GM21528 (cell line): ENCODE data around the gene HES5.

ENCODE experiments used
- ATAC-seq: cut with Tn5 transposase; IDR thresholded peaks from one replicate; pipeline ENCODE4 v1.9.1; 2021; ENCODE audit warnings: mild to moderate bottlenecking, moderate library complexity; ENCODE audit not compliant: unreplicated experiment, low FRiP score

HES5 gene

DNA sequence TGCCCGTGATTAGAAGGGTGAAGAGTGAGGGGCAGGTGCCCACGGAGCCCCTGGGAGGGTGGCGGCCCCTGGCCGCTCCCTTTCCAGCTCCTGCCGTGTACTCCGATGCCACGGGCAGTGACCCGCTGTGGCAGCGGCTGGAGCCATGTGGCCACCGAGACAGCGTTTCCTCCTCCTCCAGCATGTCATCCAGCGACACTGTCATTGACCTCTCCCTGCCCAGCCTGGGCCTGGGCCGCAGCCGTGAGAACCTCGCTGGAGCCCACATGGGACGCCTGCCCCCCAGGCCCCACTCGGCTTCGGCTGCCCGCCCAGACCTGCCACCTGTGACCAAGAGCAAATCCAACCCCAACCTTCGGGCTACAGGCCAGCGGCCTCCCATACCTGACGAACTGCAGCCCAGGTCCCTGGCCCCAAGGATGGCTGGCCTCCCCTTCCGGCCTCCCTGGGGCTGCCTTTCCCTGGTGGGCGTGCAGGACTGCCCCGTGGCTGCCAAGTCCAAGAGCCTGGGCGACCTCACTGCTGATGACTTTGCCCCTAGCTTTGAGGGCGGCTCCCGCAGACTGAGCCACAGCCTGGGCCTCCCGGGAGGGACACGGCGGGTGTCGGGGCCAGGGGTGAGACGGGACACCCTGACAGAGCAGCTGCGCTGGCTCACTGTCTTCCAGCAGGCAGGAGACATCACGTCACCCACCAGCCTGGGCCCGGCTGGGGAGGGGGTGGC is 25.7 kb downstream of the HES5 start:
- no peak for ATAC-seq

DNA sequence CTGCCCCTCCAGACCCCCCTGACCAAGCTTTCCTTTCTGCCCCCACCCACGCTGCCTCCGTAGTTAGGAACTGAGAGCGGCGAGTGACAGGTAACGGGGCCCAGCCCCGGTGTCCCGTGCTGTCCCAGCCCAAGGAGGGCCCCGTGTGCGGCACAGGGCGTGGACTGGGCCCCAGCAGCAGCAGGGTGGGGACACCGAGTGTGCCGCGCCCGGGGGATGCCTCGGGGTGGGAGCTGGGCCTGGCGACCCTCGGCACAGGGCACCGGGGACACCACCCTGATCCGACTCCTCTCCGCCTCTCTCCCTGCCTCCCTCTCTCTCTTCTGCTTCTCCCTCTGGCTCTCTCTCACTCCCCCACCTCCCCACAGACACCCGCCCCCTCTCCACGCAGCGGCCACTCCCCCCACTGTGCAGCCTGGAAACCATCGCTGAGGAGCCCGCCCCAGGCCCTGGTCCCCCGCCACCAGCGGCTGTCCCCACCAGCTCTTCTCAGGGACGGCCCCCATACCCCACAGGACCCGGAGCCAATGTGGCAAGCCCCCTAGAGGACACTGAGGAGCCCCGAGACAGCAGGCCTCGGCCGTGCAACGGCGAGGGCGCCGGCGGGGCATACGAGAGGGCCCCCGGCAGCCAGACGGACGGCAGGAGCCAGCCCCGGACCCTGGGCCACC is 26.4 kb downstream of the HES5 start:
- ATAC-seq = no peak

DNA sequence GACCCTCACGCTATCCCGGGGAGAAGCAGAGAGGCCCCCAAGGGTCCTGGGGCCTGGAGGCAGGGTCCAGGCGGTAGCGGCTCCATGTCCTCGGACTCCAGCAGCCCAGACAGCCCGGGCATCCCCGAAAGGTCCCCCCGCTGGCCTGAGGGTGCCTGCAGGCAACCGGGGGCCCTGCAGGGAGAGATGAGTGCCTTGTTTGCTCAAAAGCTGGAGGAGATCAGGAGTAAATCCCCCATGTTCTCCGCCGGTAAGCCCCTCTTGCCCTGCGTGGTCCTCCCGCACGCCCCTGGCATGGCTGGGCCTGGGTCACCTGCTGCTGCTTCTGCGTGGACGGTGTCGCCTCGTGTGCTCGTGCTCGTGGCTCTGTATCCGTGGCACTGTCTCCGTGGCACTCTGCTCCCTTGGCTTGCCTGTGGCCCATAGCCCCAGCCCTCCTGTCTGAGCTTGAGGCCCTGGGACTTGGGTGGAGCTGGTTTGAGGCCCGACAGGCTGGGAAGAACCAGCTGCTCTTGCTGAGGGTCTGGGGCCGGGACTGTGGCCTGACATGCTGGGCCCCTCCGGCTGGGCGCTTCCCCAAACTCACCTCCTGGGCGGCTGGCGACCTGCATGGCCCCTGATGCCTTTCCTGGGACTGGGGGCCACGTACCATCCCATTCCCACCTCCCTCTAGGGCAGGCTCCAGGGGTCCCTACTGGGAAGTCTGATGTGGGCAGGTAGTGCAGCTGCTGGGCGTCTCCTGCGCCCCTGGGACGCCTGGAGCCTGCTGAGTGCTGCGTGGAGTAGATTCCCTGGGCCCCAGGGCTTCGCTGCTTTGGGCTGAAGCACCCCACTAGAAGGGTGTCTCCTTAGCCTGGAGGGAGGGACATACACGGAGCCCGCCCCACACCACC is 27.2 kb downstream of the HES5 start:
- no peak for ATAC-seq

DNA sequence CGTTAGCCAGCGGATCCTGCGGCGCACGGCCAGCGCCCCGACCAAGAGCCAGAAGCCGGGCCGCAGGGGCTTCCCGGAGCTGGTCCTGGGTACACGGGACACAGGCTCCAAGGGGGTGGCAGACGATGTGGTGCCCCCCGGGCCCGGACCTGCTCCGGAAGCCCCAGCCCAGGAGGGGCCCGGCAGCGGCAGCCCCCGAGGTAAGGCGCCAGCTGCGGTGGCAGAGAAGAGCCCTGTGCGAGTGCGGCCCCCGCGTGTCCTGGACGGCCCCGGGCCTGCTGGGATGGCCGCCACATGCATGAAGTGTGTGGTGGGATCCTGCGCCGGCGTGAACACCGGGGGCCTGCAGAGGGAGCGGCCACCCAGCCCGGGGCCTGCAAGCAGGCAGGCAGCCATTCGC is 27.9 kb downstream of the HES5 start:
- no peak for ATAC-seq

DNA sequence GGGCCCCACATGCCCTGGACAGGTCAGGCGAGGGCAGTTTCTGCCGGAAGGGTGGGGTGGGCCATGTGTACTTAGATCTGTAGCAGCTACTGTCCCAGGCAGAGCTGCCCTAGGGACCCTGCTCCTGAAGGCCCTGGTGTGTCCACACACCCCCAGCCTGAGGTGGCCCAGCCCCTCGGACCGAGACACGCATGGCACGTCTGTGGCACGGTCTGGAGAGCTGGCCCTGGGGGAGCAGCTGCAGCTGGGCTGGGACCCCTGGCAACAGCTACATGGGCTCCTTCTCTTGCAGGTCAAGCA is 28.3 kb downstream of the HES5 start:
- no peak for ATAC-seq

DNA sequence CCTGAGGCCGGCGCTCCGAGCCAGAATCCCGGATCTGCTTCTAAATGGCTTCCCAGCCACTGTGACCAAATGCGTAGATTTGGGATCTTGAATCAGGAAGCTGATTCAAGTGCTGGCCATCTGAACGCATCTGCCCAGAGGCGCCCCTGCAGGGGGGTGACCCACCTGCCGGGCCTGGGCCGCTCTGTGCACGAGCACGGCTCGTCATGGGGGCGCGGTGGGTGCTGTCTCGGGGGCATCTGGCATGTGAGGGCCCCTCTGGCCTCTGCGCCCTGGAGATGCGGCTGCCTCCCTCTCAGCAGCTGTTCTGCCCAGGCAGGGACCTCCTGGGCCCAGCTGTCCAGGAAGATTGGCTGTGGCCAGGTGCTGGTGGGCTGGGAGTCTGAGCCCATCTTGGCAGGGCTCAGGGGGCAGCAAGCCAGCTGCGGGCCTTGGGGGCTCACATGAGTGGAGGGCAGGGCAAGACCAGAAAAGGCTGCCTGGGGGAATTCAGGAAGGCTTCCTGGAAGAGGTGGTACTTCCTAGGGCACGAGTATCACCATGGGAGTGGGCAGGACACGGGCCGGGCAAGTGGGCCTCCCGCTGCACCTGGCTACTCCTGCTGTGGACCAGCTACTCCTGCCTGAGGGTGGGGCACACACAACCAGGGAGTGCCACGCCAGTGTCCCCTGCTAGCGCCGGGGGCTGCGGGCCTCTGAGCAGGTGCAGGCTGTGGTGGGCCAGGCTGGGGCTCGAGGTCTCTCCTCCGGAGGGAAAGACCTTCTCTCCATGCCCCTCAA is 28.8 kb downstream of the HES5 start:
- ATAC-seq = no peak

DNA sequence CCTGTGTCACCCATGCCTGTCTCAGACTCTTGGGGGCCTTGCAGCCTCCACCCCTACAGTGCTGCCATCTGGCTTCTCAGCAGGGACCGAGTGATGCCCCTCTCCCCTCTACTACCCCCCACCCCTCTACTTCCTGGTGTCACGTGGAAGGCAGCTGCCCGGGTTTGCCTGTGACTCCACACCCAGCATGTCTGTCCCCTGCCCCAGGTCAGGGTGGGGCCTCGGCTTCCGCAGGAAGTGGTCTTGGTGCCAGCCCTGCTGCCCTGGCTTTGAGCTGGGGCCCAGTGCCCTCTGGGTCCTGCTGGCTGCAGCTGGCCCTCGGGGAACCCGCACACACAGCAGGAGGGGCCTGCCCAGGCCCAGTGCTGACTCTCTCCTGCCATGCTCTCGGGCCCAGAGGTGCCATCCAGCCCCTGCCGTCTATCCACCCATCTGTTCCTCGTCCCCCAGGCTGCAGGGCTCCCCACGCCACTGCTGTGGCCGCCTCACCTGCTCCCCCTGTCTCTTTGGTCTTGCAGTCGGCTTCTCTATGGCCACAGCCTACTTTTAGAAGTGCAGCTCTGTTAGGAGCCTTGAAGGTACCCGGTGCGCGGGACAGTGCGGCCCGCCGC is 30.0 kb downstream of the HES5 start:
- ATAC-seq = no peak

DNA sequence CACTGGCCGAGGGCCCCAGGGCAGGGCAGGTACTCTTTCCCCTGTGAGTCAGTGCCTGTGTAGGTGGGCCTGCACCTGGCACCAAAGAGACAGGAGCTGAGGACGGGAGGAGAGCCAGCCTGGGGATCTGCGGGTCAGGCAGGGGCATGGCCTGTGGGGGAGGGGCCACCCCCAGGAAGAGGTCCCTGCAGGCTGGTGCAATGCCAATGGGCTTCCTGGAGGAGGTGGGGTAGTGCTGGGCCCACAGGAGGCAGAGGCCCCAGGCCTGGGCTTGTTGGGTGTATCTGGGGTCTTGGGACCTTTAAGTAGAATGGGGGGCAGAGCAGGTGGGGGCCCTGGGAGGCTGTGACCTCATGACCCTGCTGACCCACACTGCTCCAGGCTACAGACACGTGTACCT is 30.8 kb downstream of the HES5 start:
- ATAC-seq = no peak

DNA sequence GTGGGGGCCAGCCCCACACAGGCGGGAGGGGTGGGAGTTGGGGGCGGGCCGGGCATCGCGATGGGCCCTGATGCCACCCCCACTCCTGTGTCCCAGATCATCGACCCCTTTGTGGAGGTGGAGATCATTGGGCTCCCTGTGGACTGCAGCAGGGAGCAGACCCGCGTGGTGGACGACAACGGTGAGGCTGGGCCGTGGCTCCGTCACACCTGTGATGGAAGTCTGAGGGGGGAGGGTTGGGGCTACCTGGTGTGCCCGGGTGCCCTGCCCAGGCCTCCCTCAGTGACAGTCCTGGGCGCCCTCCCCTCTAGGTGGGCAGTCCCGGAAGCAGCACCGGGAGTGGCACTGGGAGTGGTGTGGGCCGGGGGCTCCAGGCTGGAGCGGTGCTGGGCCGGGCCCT is 31.4 kb downstream of the HES5 start:
- ATAC-seq = no peak

DNA sequence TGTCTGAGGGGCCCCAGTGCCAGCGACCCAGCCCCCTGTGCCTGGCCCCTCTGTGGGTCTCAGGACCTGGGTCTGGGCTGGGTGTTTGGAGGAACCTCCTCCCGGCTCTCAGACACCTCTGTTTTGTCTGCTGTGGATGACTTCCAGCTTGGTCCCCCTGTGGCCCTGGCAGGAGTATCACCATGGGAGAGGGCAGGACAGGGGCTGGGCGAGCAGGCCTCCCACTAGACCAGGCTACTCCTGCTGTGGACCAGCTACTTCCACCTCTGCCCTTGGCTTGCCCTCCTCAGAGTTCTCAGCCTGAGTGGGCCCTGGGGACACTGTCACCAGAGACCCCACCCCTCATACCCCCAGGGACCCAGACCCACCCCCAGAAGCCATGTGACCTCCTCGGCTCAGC is 32.2 kb downstream of the HES5 start:
- ATAC-seq = no peak

DNA sequence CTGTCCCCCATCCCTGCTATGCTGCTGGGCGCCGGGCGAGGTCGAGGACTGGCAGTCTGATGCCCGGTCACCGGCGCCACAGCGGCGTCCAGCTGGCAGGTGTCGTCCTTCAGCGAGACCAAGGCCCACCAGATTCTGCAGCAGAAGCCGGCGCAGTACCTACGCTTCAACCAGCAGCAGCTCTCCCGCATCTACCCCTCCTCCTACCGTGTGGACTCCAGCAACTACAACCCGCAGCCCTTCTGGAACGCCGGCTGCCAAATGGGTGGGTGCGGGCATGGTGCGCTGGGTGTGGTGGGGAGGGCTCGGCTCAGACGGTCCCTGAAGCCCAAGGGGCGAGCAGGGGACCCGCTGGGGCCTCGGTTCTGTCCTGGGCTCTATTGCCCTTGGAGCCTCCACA is 33.3 kb downstream of the HES5 start:
- no peak for ATAC-seq

DNA sequence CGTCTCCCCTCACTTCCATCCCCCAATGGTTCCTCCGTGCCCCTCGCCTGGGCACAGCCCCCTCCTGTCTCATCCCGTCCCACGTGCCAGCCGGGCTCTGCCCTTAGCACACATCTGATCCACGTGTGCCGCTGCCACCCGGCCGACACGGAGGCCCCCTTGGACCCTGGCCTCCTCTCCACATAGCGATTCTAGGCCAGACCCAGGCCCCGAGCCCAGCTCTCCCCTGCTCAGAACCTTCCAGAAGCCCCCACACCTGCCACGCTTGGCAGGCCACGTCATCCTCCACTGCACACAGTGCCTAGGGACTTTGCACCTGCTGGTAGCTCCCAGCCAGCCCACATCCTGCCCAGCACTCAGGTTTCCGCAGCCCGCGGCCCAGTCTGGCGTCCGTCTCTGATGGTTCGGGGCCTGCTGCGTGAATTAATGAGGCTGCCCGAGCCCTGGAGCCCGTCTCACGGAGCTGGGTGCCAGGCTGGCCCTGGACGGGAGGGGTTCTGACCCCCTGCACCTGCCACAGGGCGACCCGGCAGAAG is 33.9 kb downstream of the HES5 start:
- ATAC-seq = no peak

DNA sequence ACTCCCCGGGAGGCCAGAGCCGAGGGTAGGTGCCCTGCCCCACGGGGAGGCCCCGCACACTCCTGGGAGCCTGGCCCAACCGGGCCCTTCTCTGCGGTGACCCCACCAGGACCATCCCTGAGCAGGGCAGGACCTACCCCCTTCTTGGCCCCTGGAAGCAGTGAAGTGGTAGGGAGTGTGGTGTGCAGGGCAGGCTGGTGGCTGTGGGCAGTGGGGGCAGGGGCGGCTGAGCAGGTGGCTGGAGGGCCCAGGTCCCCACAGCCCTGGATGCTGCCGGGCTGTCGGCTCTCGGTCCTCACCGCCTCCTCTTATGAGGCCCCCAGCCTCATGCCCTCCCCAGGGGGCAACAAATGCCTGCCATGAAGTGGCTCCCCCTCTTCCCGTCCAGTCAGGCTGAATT is 34.5 kb downstream of the HES5 start:
- no peak for ATAC-seq

DNA sequence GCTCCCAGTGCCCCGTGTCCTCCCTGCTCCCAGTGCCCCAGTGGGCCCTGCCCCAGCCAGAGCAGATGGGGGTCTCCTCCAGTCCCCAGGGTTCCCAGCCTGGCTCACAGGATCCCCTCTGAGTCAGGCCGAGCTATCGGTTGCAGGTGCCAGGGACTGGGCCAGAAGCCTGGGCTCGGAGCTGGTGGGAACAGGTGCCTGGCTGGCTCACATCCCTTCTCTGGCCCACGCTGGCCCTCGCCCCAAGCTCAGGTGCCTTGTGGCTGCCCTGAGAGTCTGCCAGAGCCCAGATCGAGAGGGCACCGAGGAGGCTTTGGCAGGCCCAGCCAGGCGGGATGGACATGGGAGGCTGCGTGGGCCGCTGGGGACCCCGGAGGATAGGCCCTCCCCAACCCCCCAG is 35.0 kb downstream of the HES5 start:
- ATAC-seq = no peak

DNA sequence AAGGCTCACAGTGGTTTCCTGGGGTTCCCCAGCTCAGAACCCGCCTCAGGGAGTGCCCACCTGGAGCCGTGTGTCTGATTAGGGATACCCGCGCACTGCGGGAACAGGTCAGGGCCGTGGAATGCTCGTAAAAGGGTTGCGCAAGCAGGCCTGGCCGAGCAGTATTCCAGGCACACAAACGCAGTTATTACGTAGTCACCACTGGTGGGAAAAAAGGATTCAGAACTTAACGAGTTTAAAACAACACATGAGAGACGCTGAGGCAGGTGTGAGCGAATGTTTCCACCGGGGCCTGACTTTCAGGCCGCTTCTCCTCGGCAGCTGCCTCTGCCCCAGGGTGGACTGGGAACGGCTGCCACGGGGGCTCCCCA is 35.8 kb downstream of the HES5 start:
- no peak for ATAC-seq

DNA sequence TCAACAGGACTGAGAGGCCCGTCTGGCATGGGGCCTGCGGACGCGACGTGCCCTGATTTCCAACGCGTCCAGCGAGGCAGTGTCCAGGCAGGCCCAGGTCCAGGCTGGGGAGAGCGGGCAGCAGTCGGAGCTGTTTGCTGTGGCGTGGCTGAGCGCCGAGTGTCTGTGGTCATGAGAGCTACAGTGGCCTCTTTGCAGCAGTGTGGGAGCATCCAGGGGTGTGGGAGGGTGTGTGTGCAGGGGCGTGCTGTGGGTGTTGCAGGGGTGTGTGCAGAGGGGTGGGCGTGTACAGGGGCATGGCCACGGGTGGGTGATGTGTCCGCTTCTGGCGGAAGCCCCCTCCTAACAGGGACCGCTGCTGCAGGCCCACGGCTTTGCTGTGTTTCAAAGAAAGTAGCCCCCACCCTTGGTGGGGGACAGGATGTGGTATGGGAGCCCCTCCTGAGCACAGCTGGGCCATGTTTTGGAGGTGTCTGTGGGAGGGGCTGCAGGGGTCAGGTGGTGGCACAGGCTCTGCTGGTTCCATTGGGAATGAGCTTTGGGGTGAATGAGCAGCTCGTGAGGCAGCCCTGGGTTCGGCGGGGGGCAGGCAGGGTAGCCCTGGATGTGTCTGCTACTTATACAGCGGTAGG is 36.3 kb downstream of the HES5 start:
- ATAC-seq = no peak

DNA sequence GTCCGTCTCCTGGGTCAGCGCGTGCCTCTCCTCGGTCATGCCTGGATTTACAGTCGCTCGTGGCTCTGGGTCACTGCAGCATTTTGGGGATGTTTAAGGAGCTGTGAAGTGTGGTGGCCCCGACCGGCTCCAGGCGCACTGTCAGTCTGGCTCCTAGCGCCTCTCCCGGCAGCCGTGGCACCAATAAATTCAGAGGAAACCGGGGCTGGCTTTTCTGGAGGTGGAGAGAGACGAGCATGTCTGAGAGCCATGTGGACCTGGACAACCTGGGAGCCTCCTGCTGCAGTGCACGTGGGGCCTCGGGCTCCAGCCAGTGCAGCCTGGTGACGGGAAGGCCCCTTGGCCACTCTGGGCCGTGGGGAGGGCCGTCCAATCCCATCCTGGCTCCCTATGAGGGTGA is 36.8 kb downstream of the HES5 start:
- no peak for ATAC-seq

DNA sequence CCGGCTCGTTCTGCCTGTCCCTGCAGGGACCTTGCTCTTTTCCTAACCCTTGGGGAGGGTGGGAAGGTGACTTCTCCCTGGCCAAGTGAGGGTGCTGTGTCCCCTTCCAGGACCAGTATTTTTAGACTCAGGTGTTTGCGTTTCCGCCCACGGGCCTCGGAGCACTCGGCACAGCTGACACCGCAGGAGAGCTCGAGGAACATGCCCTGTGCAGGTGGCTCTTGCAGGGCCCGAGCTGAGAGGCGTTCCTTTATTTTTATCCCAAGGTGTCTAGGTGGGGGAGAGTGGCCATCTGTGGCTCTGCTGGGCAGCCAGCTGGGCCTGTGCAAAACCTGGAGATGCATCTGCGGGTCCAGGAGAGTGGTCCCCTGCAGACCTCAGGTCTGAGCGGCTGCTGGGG is 38.0 kb downstream of the HES5 start:
- no peak for ATAC-seq

DNA sequence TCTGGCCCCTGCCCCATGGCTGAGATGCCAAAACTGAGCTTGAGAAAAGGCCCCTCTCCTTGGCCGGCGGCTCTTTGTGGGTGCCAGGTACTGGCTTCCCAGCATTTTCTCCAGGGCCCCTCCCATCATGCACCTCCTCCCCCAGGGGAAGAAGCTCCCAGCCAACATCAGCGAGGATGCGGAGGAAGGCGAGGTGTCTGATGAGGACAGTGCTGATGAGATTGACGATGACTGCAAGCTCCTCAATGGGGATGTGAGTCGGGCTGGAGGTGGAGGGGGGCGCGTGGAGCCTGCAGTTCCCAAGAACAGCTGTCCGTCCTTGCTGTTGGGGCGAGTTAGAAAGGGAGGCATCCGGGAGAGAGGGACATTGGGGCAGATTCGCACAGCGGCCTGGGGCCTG is 40.4 kb downstream of the HES5 start:
- no peak for ATAC-seq

DNA sequence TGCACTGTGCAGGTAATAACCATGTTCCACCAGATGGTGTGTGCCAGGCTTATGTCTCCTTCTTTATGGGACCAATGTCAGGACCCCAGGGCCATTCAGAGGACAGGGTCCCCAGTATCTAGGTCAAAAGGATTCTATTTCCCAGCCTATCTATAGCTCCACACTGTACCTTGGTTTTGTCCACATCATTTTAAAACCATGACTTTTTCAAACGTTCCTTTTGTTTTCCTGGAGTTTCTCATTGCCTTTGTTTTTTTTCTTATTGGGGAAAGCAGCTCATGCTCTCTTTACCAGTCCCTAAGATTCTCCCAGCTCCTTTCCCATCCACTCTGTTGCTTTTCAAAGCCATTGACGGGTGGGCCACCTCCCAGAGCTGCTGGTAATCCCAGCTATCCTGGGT is 41.4 kb downstream of the HES5 start:
- no peak for ATAC-seq
